Ectodermal cell (in vitro differentiated cells): Measurements from ENCODE around the gene IFIT3.

ENCODE experiments used
- H3K27ac ChIP-seq: 2 replicates; pipeline ENCODE4 v1.7.0; 2013; ENCODE audit warnings: mild to moderate bottlenecking, low read depth, low read length; ENCODE audit not compliant: insufficient read depth, poor library complexity, severe bottlenecking
- H3K27me3 ChIP-seq: 2 replicates; pipeline ENCODE4 v1.7.0; 2013; ENCODE audit warnings: mild to moderate bottlenecking, low read length; ENCODE audit not compliant: insufficient read depth, control insufficient read depth, poor library complexity, severe bottlenecking
- H3K36me3 ChIP-seq: one replicate; pipeline ENCODE4 v1.7.0; 2013; ENCODE audit warnings: low read length; ENCODE audit not compliant: control insufficient read depth, insufficient read depth
- H3K4me1 ChIP-seq: one replicate; pipeline ENCODE4 v1.7.0; 2013; ENCODE audit warnings: low read length; ENCODE audit not compliant: control insufficient read depth, insufficient read depth
- H3K4me3 ChIP-seq: 2 replicates; pipeline ENCODE4 v1.7.0; 2013; ENCODE audit warnings: low read depth, low read length, control low read depth; ENCODE audit not compliant: insufficient read depth
- H3K9me3 ChIP-seq: 2 replicates; pipeline ENCODE4 v1.7.0; 2013; ENCODE audit warnings: mild to moderate bottlenecking, low read length, moderate library complexity; ENCODE audit not compliant: control insufficient read depth
- WGBS, 2 experiments: methylation state at CpG; one replicate each; pipeline ENCODE4 v1.1.7; 2013; ENCODE audit warnings: missing lambda C conversion rate in 2 of 2; 5-methylcytosine and 5-hydroxymethylcytosine counted together

Gene IFIT3

GRCh38 chr10:89355394-89355931 lies 27.7 kb downstream of the IFIT3 start:
- WGBS, 2 experiments = 91 to 100% methylated on average over 2 of the region's 2 CpGs
- H3K27ac ChIP-seq = no peak overlapping the region
- H3K9me3 ChIP-seq = no peaks in the 10 kb centered on the region
- H3K27me3 ChIP-seq = no peaks in the 10 kb centered on the region
- no peak overlapping the region for H3K4me3 ChIP-seq
- H3K36me3 ChIP-seq = no peaks in the 10 kb centered on the region
- no peaks in the 10 kb centered on the region for H3K4me1 ChIP-seq

GRCh38 chr10:89357096-89357495 lies 29.3 kb downstream of the IFIT3 start:
- Histone ChIP-seq H3K36me3 (no peaks in the 10 kb centered on the region), H3K27me3 (no peaks in the 10 kb centered on the region), H3K27ac (no peak overlapping the region), H3K4me3 (no peak overlapping the region), H3K4me1 (no peaks in the 10 kb centered on the region), H3K9me3 (no peaks in the 10 kb centered on the region)
- WGBS, 2 experiments = 83 to 87% methylated on average over 1 of the region's 1 CpG

GRCh38 chr10:89357975-89358374 lies 30.2 kb downstream of the IFIT3 start:
- 89 to 93% methylated on average over 2 of the region's 2 CpGs for WGBS, 2 experiments
- H3K9me3 ChIP-seq = no peaks in the 10 kb centered on the region

DNA sequence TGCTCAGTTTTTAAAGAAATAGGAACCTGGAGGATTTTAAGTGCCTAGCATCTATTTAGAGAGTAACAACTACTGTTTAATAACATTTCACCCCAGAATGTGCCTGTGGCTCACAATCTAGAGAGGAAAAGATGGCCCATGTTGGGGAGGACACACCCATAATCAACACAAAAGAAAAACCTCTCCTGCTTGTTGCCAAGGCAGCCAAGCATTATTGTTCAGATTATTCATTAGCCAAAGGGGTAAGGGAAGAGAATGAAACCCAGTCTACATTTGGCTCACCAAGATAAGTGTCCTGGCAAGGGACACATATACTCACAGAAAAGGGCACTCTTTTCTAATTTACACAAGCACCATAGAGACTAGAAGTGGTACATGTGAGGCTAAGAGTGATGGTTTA lies 32.4 kb downstream of the IFIT3 start:
- Histone ChIP-seq H3K27me3 (no peaks in the 10 kb centered on the region), H3K4me3 (no peak overlapping the region), H3K4me1 (no peaks in the 10 kb centered on the region), H3K36me3 (no peaks in the 10 kb centered on the region), H3K9me3 (no peaks in the 10 kb centered on the region), H3K27ac (no peak overlapping the region)

More at GRCh38 chr10:89357975-89358374, 30.2 kb downstream of the IFIT3 start:
- H3K27me3 ChIP-seq = no peaks in the 10 kb centered on the region
- no peak overlapping the region for H3K27ac ChIP-seq
- no peaks in the 10 kb centered on the region for H3K36me3 ChIP-seq
- no peak overlapping the region for H3K4me3 ChIP-seq
- H3K4me1 ChIP-seq = no peaks in the 10 kb centered on the region

DNA sequence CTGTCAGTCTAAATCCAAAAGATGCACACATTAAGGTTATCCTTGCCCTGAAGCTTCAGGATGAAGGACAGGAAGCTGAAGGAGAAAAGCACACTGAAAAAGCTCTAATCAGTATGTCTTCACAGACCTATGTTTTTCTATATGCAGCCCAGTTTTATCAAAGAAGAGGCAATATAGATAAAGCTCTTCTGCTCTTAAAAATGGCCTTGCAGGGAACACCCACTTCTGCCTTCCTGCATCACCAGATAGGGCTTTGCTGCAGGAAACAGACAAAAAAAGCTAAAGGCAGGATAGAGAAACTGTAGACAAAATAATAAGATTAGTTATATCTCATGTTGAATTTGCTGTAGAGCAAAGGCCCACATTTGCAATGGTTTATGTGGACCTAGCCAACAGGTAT lies 35.1 kb downstream of the IFIT3 start:
- Histone ChIP-seq H3K4me3 (no peak overlapping the region), H3K9me3 (no peaks in the 10 kb centered on the region), H3K27me3 (no peaks in the 10 kb centered on the region), H3K27ac (no peak overlapping the region), H3K36me3 (no peaks in the 10 kb centered on the region), H3K4me1 (peaks cover 5% of the 10 kb centered on the region)

DNA sequence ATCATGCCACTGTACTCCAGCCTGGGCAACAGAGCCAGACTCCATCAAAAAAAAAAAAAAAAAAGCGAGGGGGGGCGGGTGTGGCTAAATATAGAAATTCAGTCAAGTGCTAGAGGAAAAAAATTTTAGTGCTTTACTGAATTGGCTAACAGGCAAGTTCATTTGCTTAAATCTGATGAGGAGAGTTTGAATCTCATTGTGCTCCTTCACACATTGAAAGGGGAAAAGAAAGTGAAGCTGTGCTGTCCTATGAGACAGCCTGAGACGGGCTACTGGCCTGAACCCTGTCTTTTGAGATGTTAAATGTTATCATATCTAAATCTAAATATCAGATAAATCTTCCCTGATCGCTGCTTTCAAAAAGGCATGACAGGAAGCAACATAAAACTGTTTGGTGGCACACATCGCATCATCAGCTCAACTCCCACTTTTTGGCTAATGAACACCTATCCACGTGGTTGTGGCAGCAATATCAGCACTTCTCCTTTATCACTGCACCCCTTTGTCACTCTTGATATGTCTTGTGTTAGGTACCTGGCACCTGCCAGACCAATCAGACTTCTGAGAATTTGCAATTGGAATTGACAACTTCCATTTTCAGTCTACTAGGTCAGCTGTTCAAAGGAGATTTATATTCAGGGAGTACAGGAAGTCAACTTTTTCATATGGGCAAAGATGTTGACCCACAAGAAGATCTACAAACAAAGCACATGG lies 36.1 kb downstream of the IFIT3 start:
- Histone ChIP-seq H3K4me1 (peaks cover 5% of the 10 kb centered on the region), H3K36me3 (no peaks in the 10 kb centered on the region), H3K27me3 (no peaks in the 10 kb centered on the region), H3K9me3 (no peaks in the 10 kb centered on the region), H3K4me3 (no peak overlapping the region), H3K27ac (no peak overlapping the region)
- 91 to 92% methylated on average over 4 to 6 of the region's 6 CpGs for WGBS, 2 experiments

DNA sequence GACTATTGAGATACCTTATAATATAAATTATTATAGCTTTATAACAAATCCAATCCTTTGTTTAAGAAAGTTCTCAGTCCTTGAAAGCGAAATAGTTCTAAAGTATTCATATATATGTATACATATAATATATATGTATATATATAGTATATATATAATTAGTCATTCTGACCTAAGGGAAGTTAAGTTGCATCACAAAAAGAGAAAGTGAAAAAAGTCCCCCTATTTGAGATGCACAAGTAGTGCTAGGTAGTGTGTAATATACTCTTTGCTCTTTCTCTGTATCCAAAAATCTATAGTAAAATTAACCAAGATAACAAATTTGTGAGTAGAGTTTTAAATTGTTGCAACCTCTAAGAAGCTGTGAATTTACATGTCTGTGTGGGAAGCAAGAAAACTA lies 36.7 kb downstream of the IFIT3 start:
- H3K36me3 ChIP-seq = no peaks in the 10 kb centered on the region
- WGBS, 2 experiments = no CpG with 5 or more reads among the region's 1 CpG

DNA sequence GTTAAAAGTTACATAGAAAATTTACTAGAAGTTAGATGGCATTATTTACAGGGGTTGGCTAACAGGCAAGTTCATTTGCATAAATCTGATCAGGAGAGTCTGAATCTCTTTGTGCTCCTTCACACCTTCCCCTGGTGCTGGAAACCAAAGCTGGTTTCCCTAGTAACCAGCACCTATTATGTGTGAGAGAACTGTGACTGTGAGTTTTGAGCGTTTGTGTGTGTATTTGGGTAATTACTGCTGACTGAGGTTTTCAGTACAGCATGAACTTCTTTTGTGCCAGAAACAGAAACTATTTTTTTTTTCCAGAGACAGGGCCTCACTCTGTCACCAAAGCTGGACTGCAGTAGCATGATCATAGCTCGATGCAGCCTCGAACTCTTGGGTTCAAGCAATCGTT lies 39.7 kb downstream of the IFIT3 start:
- no peak overlapping the region for H3K27ac ChIP-seq
- 74 to 76% methylated on average over 4 of the region's 4 CpGs for WGBS, 2 experiments
- H3K4me3 ChIP-seq = no peak overlapping the region
- no peaks in the 10 kb centered on the region for H3K36me3 ChIP-seq
- H3K27me3 ChIP-seq = no peaks in the 10 kb centered on the region
- H3K4me1 ChIP-seq = peaks cover 5% of the 10 kb centered on the region
- H3K9me3 ChIP-seq = no peaks in the 10 kb centered on the region

More for the DNA sequence above, 36.7 kb downstream of the IFIT3 start:
- Histone ChIP-seq H3K4me3 (no peak overlapping the region), H3K27me3 (no peaks in the 10 kb centered on the region), H3K27ac (no peak overlapping the region), H3K9me3 (no peaks in the 10 kb centered on the region), H3K4me1 (peaks cover 5% of the 10 kb centered on the region)

DNA sequence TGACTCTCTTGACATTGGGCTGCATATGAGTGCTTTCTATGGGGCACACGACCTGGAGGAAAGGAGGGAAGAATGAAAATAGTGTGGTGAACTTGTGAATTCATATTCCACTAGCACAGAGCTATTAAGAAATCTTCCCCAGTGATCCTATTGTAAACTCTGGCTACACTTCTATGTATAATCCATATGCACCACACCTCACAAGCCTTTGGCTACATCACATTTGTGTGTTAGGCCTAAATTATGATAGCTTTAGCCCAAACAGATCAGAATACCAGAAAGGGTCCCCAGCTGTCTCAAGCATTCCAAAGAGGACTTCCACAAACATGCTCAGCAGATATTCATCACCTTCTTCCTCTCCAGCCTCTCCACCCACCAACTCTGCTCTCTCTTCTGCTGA lies 40.3 kb downstream of the IFIT3 start:
- 73 to 74% methylated on average over 1 of the region's 1 CpG for WGBS, 2 experiments
- H3K36me3 ChIP-seq = no peaks in the 10 kb centered on the region
- H3K27me3 ChIP-seq = no peaks in the 10 kb centered on the region
- H3K27ac ChIP-seq = no peak overlapping the region
- H3K4me1 ChIP-seq = peaks cover 5% of the 10 kb centered on the region
- H3K9me3 ChIP-seq = no peaks in the 10 kb centered on the region
- no peak overlapping the region for H3K4me3 ChIP-seq

- H3K9me3 ChIP-seq = no peaks in the 10 kb centered on the region
- no peaks in the 10 kb centered on the region for H3K27me3 ChIP-seq
- no peaks in the 10 kb centered on the region for H3K36me3 ChIP-seq
- no peak overlapping the region for H3K4me3 ChIP-seq
- H3K4me1 ChIP-seq = peaks cover 5% of the 10 kb centered on the region
- H3K27ac ChIP-seq = no peak overlapping the region
- WGBS, 2 experiments = 73 to 88% methylated on average over 4 of the region's 5 CpGs
These were observed 41.6 kb downstream of the IFIT3 start for GRCh38 chr10:89369156-89370105.
